SK-N-SH (cell line): ENCODE results near the gene MTUS2. TPM values are rescaled to one million over a fixed set of nuclear protein-coding genes. Genes with fewer than 3 reads are reported as not detected.

Experiments
- CTCF ChIA-PET: fragments of 300-600, 350-600 bp; formaldehyde crosslinking; extraction: SDS; loops from one replicate; lab custom pipeline; 2021; lab: Yijun Ruan, JAX
- POLR2A ChIA-PET: fragments of 350-600 bp; sonication (Branson Sonifier 250); formaldehyde crosslinking; extraction: SDS; loops from one replicate; lab custom pipeline; 2020; ENCODE audit warnings: antibody characterized with exemption, inconsistent platforms; lab: Yijun Ruan, JAX
- DNase-seq: peaks from one replicate; pipeline ENCODE4 v3.0.0; 2012
- H2AFZ ChIP-seq: fragments of 200-600 bp; sonication (generic); 2 replicates; pipeline ENCODE4 v1.8.1; 2016; ENCODE audit warnings: antibody characterized with exemption, mild to moderate bottlenecking, low read depth
- H3F3A ChIP-seq: fragments of 200-600 bp; sonication (generic); replicated peaks from 2 replicates; pipeline ENCODE3; 2016; ENCODE audit warnings: antibody characterized with exemption, mild to moderate bottlenecking; ENCODE audit not compliant: insufficient read depth
- H3K27ac ChIP-seq, 2 experiments: fragments of 200-500 bp in 1 of 2; fragments of 200-600 bp in 1 of 2; sonication (Bioruptor generic) in 1 of 2; sonication (generic), shearing (Covaris generic) in 1 of 2; 2 replicates each; pipeline versions ENCODE4 v1.5.1 to v1.6.1; 2014 to 2016; ENCODE audit warnings: low read depth in 2 of 2, inconsistent platforms in 1 of 2, low read length in 1 of 2, mild to moderate bottlenecking in 1 of 2, mixed read lengths in 1 of 2
- H3K27me3 ChIP-seq: fragments of 200-600 bp; sonication (generic), shearing (Covaris generic); 2 replicates; pipeline ENCODE4 v1.6.1; 2016; ENCODE audit warnings: mixed run types; ENCODE audit not compliant: insufficient read depth
- H3K36me3 ChIP-seq, 2 experiments: fragments of 200-500 bp in 1 of 2; fragments of 200-600 bp in 1 of 2; sonication (Bioruptor generic) in 1 of 2; sonication (generic) in 1 of 2; replicated peaks in 1 of 2; 2 replicates each; pipeline versions ENCODE3 to v1.5.1; 2014 to 2016; ENCODE audit warnings: low read length in 1 of 2, mild to moderate bottlenecking in 1 of 2; ENCODE audit not compliant: insufficient read depth in 2 of 2, control insufficient read depth in 1 of 2
- H3K4me1 ChIP-seq, 2 experiments: fragments of 200-500 bp in 1 of 2; fragments of 200-600 bp in 1 of 2; sonication (Bioruptor generic) in 1 of 2; sonication (generic), shearing (Covaris generic) in 1 of 2; 2 replicates each; pipeline versions ENCODE4 v1.5.1 to v1.6.1; 2014 to 2016; ENCODE audit warnings: low read depth in 1 of 2, low read length in 1 of 2, mixed run types in 1 of 2; ENCODE audit not compliant: insufficient read depth in 2 of 2, control insufficient read depth in 1 of 2
- H3K4me2 ChIP-seq: fragments of 200-600 bp; sonication (generic), shearing (Covaris generic); 2 replicates; pipeline ENCODE4 v1.6.1; 2017; ENCODE audit warnings: mixed run types
- H3K4me3 ChIP-seq, 2 experiments: fragments of 200-500 bp in 1 of 2; fragments of 200-600 bp in 1 of 2; sonication (Bioruptor generic) in 1 of 2; sonication (generic), shearing (Covaris generic) in 1 of 2; 2 replicates each; pipeline versions ENCODE4 v1.5.1 to v1.8.1; 2014 to 2016; ENCODE audit warnings: low read depth in 2 of 2, inconsistent platforms in 1 of 2, low read length in 1 of 2, mild to moderate bottlenecking in 1 of 2, mixed read lengths in 1 of 2, moderate library complexity in 1 of 2
- H3K79me2 ChIP-seq: fragments of 200-600 bp; sonication (generic); 2 replicates; pipeline ENCODE4 v1.8.1; 2017; ENCODE audit warnings: mild to moderate bottlenecking; ENCODE audit not compliant: insufficient read depth
- H3K9ac ChIP-seq: fragments of 200-600 bp; sonication (generic); 2 replicates; pipeline ENCODE4 v1.6.1; 2017; ENCODE audit warnings: mixed run types
- H3K9me2 ChIP-seq: fragments of 200-600 bp; sonication (generic); 2 replicates; pipeline ENCODE4 v1.6.1; 2017; ENCODE audit warnings: mixed run types
- H3K9me3 ChIP-seq: fragments of 200-600 bp; sonication (generic); 2 replicates; pipeline ENCODE4 v1.6.1; 2017; ENCODE audit warnings: mixed run types, mild to moderate bottlenecking, moderate library complexity
- H4K20me1 ChIP-seq: fragments of 200-600 bp; sonication (generic); 2 replicates; pipeline ENCODE4 v1.6.1; 2017; ENCODE audit warnings: mild to moderate bottlenecking, mixed run types; ENCODE audit not compliant: insufficient read depth
- CHD2 ChIP-seq: fragments of 150-350 bp; IDR thresholded peaks from 2 replicates; pipeline ENCODE4 v1.6.1; 2018; ENCODE audit warnings: low read length; ENCODE audit not compliant: partially characterized antibody
- ELF1 ChIP-seq: IDR thresholded peaks from 2 replicates; pipeline ENCODE4 v1.4.0; 2012
- EP300 ChIP-seq, 2 experiments: IDR thresholded peaks; 2 replicates each; pipeline versions ENCODE4 v1.4.0 to v1.6.1; 2012; ENCODE audit warnings: borderline replicate concordance in 1 of 2, low read depth in 1 of 2, low read length in 1 of 2
- FOSL2 ChIP-seq: IDR thresholded peaks from 2 replicates; pipeline ENCODE4 v1.4.0; 2012; ENCODE audit warnings: low read depth, mild to moderate bottlenecking, moderate library complexity, borderline replicate concordance
- GATA2 ChIP-seq: sonication (generic); formaldehyde crosslinking; IDR thresholded peaks from 2 replicates; pipeline ENCODE4 v1.5.0; 2020; ENCODE audit warnings: mild to moderate bottlenecking, missing genetic modification reagents
- JUND ChIP-seq: IDR thresholded peaks from 2 replicates; pipeline ENCODE4 v1.4.0; 2012
- MXI1 ChIP-seq: IDR thresholded peaks from 2 replicates; pipeline ENCODE4 v1.6.1; 2012; ENCODE audit warnings: mild to moderate bottlenecking, low read depth, low read length, improper control_type of control experiment
- NRF1 ChIP-seq: IDR thresholded peaks from 2 replicates; pipeline ENCODE4 v1.6.1; 2012; ENCODE audit warnings: low read depth, mild to moderate bottlenecking, low read length
- RCOR1 ChIP-seq: fragments of 150-350 bp; IDR thresholded peaks from 2 replicates; pipeline ENCODE4 v1.6.1; 2017; ENCODE audit warnings: antibody characterized with exemption, low read length
- RFX5 ChIP-seq: IDR thresholded peaks from 2 replicates; pipeline ENCODE4 v1.6.1; 2012; ENCODE audit warnings: mild to moderate bottlenecking, improper control_type of control experiment, low read length
- RXRA ChIP-seq: IDR thresholded peaks from 2 replicates; pipeline ENCODE4 v1.4.0; 2012; ENCODE audit warnings: low read depth, mild to moderate bottlenecking, borderline replicate concordance
- SIN3A ChIP-seq: IDR thresholded peaks from 2 replicates; pipeline ENCODE4 v1.6.1; 2012; ENCODE audit warnings: low read depth, mild to moderate bottlenecking, low read length, moderate library complexity, borderline replicate concordance
- SMC3 ChIP-seq: IDR thresholded peaks from 2 replicates; pipeline ENCODE4 v1.6.1; 2012; ENCODE audit warnings: low read depth, low read length, improper control_type of control experiment
- WGBS: methylation state at CpG from one replicate; pipeline ENCODE4 v1.1.6; 2017; ENCODE audit warnings: low lambda C conversion rate; 5-methylcytosine and 5-hydroxymethylcytosine counted together
- polyA plus RNA-seq, 3 experiments: library from polyadenylated mRNA; depleted of rRNA; stranded (reverse); fragments of >200 nt; gene quantifications; 2 replicates each; pipeline ENCODE4 v1.2.3, GENCODE V29; 2012
- TF ChIP-seq, protein P1 (sequence below): IDR thresholded peaks from 2 replicates; pipeline ENCODE4 v1.6.1; 2012; ENCODE audit warnings: mild to moderate bottlenecking, low read depth, low read length, moderate library complexity
- TF ChIP-seq, protein P2 (sequence below): IDR thresholded peaks from 2 replicates; pipeline ENCODE4; 2012
- TF ChIP-seq, protein P3 (sequence below): IDR thresholded peaks from 2 replicates; pipeline ENCODE4 v1.4.0; 2012; ENCODE audit warnings: low read depth, borderline replicate concordance
- TF ChIP-seq, protein P4 (sequence below): fragments of 200-600 bp; sonication (generic); IDR thresholded peaks from 2 replicates; pipeline ENCODE4 v1.6.1; 2017; ENCODE audit warnings: antibody characterized with exemption, mild to moderate bottlenecking, moderate library complexity

MTUS2 gene
- polyA plus RNA-seq, 1 of the 3 experiments (the other 2 are of a cell fraction): 1.7 TPM

DNA sequence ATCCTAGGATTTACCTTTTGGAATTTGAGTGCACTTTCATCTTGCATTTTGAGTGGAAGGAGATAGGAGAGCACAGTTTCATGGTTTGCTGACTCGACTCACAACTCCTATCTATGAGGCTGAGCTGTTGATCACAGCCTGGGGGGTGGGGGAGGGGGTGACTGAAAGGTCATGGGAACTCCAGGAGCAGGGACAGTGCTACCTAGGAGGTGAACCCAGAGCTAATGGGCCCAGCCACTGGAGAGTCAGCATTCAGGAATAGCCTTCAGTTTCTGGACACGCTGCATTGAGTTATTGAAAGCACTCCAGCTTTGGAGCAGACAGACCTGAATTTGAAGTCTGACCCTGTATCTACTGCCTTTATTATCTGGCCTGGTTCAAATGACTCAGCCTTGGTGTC lies 435.4 kb downstream of the MTUS2 start:
- Histone ChIP-seq H3K4me3 (no peak overlapping the region), H4K20me1 (no peaks in the 10 kb centered on the region), H3K9me2 (no peaks in the 10 kb centered on the region), H3K27me3 (peaks cover 8% of the 10 kb centered on the region; the same call in 1 of the 2 replicates), H3K4me1 (no peaks in the 10 kb centered on the region), H3F3A (no peaks in the 10 kb centered on the region), H3K36me3 (no peaks in the 10 kb centered on the region), H3K27ac (no peak overlapping the region), H3K9ac (no peak overlapping the region), H3K4me2 (no peak overlapping the region), H3K9me3 (no peaks in the 10 kb centered on the region), H3K79me2 (no peaks in the 10 kb centered on the region), H2AFZ (no peak overlapping the region)
- POLR2A ChIA-PET: no interaction called here
- DNase-seq: no peak
- TF ChIP-seq NRF1: no peak
- TF ChIP-seq RXRA: no peak
- no peak for TF ChIP-seq SMC3
- no peak for TF ChIP-seq RFX5
- no peak for TF ChIP-seq CHD2
- TF ChIP-seq FOSL2: no peak
- no peak for TF ChIP-seq ELF1
- TF ChIP-seq RCOR1: no peak
- TF ChIP-seq, protein P1, sequence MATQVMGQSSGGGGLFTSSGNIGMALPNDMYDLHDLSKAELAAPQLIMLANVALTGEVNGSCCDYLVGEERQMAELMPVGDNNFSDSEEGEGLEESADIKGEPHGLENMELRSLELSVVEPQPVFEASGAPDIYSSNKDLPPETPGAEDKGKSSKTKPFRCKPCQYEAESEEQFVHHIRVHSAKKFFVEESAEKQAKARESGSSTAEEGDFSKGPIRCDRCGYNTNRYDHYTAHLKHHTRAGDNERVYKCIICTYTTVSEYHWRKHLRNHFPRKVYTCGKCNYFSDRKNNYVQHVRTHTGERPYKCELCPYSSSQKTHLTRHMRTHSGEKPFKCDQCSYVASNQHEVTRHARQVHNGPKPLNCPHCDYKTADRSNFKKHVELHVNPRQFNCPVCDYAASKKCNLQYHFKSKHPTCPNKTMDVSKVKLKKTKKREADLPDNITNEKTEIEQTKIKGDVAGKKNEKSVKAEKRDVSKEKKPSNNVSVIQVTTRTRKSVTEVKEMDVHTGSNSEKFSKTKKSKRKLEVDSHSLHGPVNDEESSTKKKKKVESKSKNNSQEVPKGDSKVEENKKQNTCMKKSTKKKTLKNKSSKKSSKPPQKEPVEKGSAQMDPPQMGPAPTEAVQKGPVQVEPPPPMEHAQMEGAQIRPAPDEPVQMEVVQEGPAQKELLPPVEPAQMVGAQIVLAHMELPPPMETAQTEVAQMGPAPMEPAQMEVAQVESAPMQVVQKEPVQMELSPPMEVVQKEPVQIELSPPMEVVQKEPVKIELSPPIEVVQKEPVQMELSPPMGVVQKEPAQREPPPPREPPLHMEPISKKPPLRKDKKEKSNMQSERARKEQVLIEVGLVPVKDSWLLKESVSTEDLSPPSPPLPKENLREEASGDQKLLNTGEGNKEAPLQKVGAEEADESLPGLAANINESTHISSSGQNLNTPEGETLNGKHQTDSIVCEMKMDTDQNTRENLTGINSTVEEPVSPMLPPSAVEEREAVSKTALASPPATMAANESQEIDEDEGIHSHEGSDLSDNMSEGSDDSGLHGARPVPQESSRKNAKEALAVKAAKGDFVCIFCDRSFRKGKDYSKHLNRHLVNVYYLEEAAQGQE: no peak
- TF ChIP-seq, protein P2, sequence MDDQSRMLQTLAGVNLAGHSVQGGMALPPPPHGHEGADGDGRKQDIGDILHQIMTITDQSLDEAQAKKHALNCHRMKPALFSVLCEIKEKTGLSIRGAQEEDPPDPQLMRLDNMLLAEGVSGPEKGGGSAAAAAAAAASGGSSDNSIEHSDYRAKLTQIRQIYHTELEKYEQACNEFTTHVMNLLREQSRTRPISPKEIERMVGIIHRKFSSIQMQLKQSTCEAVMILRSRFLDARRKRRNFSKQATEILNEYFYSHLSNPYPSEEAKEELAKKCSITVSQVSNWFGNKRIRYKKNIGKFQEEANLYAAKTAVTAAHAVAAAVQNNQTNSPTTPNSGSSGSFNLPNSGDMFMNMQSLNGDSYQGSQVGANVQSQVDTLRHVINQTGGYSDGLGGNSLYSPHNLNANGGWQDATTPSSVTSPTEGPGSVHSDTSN: no peak
- no peak for TF ChIP-seq EP300 (IDR thresholded peaks at IDR 0.05; ENCODE audit: borderline replicate concordance in 1 of 2, low read depth in 1 of 2, low read length in 1 of 2)
- TF ChIP-seq, protein P3, sequence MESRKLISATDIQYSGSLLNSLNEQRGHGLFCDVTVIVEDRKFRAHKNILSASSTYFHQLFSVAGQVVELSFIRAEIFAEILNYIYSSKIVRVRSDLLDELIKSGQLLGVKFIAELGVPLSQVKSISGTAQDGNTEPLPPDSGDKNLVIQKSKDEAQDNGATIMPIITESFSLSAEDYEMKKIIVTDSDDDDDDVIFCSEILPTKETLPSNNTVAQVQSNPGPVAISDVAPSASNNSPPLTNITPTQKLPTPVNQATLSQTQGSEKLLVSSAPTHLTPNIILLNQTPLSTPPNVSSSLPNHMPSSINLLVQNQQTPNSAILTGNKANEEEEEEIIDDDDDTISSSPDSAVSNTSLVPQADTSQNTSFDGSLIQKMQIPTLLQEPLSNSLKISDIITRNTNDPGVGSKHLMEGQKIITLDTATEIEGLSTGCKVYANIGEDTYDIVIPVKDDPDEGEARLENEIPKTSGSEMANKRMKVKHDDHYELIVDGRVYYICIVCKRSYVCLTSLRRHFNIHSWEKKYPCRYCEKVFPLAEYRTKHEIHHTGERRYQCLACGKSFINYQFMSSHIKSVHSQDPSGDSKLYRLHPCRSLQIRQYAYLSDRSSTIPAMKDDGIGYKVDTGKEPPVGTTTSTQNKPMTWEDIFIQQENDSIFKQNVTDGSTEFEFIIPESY: no peak
- TF ChIP-seq, protein P4, sequence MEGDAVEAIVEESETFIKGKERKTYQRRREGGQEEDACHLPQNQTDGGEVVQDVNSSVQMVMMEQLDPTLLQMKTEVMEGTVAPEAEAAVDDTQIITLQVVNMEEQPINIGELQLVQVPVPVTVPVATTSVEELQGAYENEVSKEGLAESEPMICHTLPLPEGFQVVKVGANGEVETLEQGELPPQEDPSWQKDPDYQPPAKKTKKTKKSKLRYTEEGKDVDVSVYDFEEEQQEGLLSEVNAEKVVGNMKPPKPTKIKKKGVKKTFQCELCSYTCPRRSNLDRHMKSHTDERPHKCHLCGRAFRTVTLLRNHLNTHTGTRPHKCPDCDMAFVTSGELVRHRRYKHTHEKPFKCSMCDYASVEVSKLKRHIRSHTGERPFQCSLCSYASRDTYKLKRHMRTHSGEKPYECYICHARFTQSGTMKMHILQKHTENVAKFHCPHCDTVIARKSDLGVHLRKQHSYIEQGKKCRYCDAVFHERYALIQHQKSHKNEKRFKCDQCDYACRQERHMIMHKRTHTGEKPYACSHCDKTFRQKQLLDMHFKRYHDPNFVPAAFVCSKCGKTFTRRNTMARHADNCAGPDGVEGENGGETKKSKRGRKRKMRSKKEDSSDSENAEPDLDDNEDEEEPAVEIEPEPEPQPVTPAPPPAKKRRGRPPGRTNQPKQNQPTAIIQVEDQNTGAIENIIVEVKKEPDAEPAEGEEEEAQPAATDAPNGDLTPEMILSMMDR: no peak
- no peak for TF ChIP-seq SIN3A
- TF ChIP-seq MXI1: no peak
- no peak for TF ChIP-seq JUND
- TF ChIP-seq GATA2 (CRISPR knock-in tag): no peak
- WGBS: 0% methylated on average over 2 of the region's 2 CpGs
- CTCF ChIA-PET: no interaction called here
